Tibial nerve (tissue), 4 donors: ENCODE data around the gene TWNK. TPM values are rescaled to one million over a fixed set of nuclear protein-coding genes. Genes with fewer than 3 reads are reported as not detected.

Experiments
- DNase-seq, 2 donors: peaks; one replicate each; pipeline ENCODE4 v3.0.0-alpha.2; 2019; ENCODE audit warnings: low spot score in 2 of 2
- H3K27ac ChIP-seq, 4 donors: fragments of 200-600 bp; sonication (generic) in 3 of 4; one replicate each; pipeline ENCODE4 v1.5.1; 2017 to 2019; ENCODE audit warnings: mild to moderate bottlenecking in 1 of 4
- H3K27me3 ChIP-seq, 2 donors: fragments of 200-600 bp; sonication (generic) in 1 of 2; one replicate each; pipeline versions ENCODE4 v1.5.1 to v1.6.0; 2017 to 2019
- H3K36me3 ChIP-seq, 3 donors: fragments of 200-600 bp; sonication (generic); one replicate each; pipeline ENCODE4 v1.5.1; 2018 to 2019
- H3K4me1 ChIP-seq, 4 donors: fragments of 200-600 bp; sonication (generic) in 3 of 4; one replicate each; pipeline ENCODE4 v1.5.1; 2017 to 2019
- H3K4me3 ChIP-seq, 4 donors: fragments of 200-600 bp; sonication (generic) in 3 of 4; one replicate each; pipeline ENCODE4 v1.5.1; 2017 to 2019; ENCODE audit warnings: mild to moderate bottlenecking in 1 of 4, moderate library complexity in 1 of 4
- H3K9me3 ChIP-seq, 4 donors: fragments of 200-600 bp; sonication (generic) in 3 of 4; one replicate each; pipeline ENCODE4 v1.5.1; 2017 to 2019
- CTCF ChIP-seq, 5 experiments: fragments of 200-600 bp in 3 of 5; fragments of 450-650 bp in 2 of 5; sonication (generic) in 3 of 5; IDR thresholded peaks; one replicate each; pipeline ENCODE4 v1.5.1; 2016 to 2019; ENCODE audit warnings: antibody characterized with exemption in 5 of 5, mild to moderate bottlenecking in 3 of 5, moderate library complexity in 2 of 5
- EP300 ChIP-seq, 2 donors: sonication (generic); formaldehyde crosslinking; IDR thresholded peaks; one replicate each; pipeline ENCODE4 v1.6.1; 2017; ENCODE audit warnings: antibody characterized with exemption in 2 of 2, mild to moderate bottlenecking in 1 of 2
- POLR2A ChIP-seq, 2 donors: fragments of 450-650 bp; IDR thresholded peaks; one replicate each; pipeline ENCODE4 v1.6.1; 2017; ENCODE audit warnings: antibody characterized with exemption in 2 of 2, mild to moderate bottlenecking in 2 of 2, moderate library complexity in 2 of 2
- WGBS, 2 donors: methylation state at CpG; one replicate each; pipeline ENCODE4 v1.1.5; 2018; 5-methylcytosine and 5-hydroxymethylcytosine counted together
- total RNA-seq, 4 donors: library from RNA; depleted of rRNA; stranded (reverse); fragments of >200 nt; gene quantifications; one replicate each; pipeline ENCODE4 v1.1.0, GENCODE V29; 2016

Gene TWNK
- total RNA-seq, 4 donors from 2014 or later: 5.0 to 11.4 (median 6.6) TPM

- TF ChIP-seq CTCF (IDR thresholded peaks at IDR 0.05) (no peak), EP300 (IDR thresholded peaks at IDR 0.05) (no peak), POLR2A (IDR thresholded peaks at IDR 0.05) (no peak)
- 87% methylated on average over 11 to 14 of the region's 24 CpGs for WGBS, 2 donors
- DNase-seq: no peak
- Histone ChIP-seq H3K4me3 (no peak overlapping the region), H3K36me3 (peaks cover 0 to 76% (median 0%) of the 10 kb centered on the region in 3 donors), H3K27ac (peak overlapping the region in 2 of 4 donors; percentile 70 to 87), H3K27me3 (no peaks in the 10 kb centered on the region), H3K9me3 (no peaks in the 10 kb centered on the region), H3K4me1 (peaks cover 0 to 31% (median 14%) of the 10 kb centered on the region in 4 donors)
These were observed 4.2 kb upstream of the TWNK start for GRCh38 chr10:100982916-100983830.

GRCh38 chr10:100983868-100984671 is 3.3 kb upstream of the TWNK start:
- peaks cover 0 to 68% (median 0%) of the 10 kb centered on the region in 3 donors for H3K36me3 ChIP-seq
- no peak for DNase-seq

GRCh38 chr10:100984672-100985177 is 2.6 kb upstream of the TWNK start:
- peaks cover 0 to 44% (median 18%) of the 10 kb centered on the region in 4 donors for H3K4me1 ChIP-seq
- H3K36me3 ChIP-seq: peaks cover 0 to 68% (median 0%) of the 10 kb centered on the region in 3 donors
- no peak overlapping the region for H3K4me3 ChIP-seq

More at GRCh38 chr10:100983868-100984671, 3.3 kb upstream of the TWNK start:
- Histone ChIP-seq H3K27me3 (no peaks in the 10 kb centered on the region), H3K4me3 (no peak overlapping the region), H3K27ac (peak overlapping the region; percentile 29 to 87 (median 54)), H3K4me1 (peaks cover 0 to 40% (median 18%) of the 10 kb centered on the region in 4 donors), H3K9me3 (no peaks in the 10 kb centered on the region)
- TF ChIP-seq EP300 (IDR thresholded peaks at IDR 0.05): no peak
- no peak for TF ChIP-seq POLR2A (IDR thresholded peaks at IDR 0.05)
- no peak for TF ChIP-seq CTCF (IDR thresholded peaks at IDR 0.05)
- WGBS, 2 donors: 63 to 73% methylated on average over 12 of the region's 13 CpGs

GRCh38 chr10:100985336-100985735 is 2.0 kb upstream of the TWNK start:
- 41 to 42% methylated on average over 5 of the region's 5 CpGs for WGBS, 2 donors
- Histone ChIP-seq H3K36me3 (peaks cover 0 to 68% (median 0%) of the 10 kb centered on the region in 3 donors), H3K27me3 (no peaks in the 10 kb centered on the region), H3K4me1 (peaks cover 0 to 48% (median 18%) of the 10 kb centered on the region in 4 donors), H3K27ac (peak overlapping the region in 3 of 4 donors; percentile 29 to 87 (median 85)), H3K9me3 (no peaks in the 10 kb centered on the region), H3K4me3 (no peak overlapping the region)
- no peak for DNase-seq
- TF ChIP-seq CTCF (IDR thresholded peaks at IDR 0.05) (no peak), EP300 (IDR thresholded peaks at IDR 0.05) (peak in 1 of 2 donors; percentile 64)

More at GRCh38 chr10:100984672-100985177, 2.6 kb upstream of the TWNK start:
- Histone ChIP-seq H3K27me3 (no peaks in the 10 kb centered on the region), H3K27ac (peak overlapping the region; percentile 29 to 87 (median 54)), H3K9me3 (no peaks in the 10 kb centered on the region)
- DNase-seq: no peak
- TF ChIP-seq EP300 (IDR thresholded peaks at IDR 0.05): no peak
- no peak for TF ChIP-seq CTCF (IDR thresholded peaks at IDR 0.05)
- no peak for TF ChIP-seq POLR2A (IDR thresholded peaks at IDR 0.05)
- 60 to 83% methylated on average over 2 of the region's 2 CpGs for WGBS, 2 donors
